Astrocyte (in vitro differentiated cells and primary cell): ENCODE results near the gene TMEM183A. TPM values are rescaled to one million over a fixed set of nuclear protein-coding genes. Genes with fewer than 3 reads are reported as not detected.

Experiments used
- DNase-seq: peaks from one replicate; pipeline ENCODE4 v3.0.0-alpha.2; 2010; ENCODE audit warnings: low read depth
- FAIRE-seq: peaks from 2 replicates; lab custom pipeline; 2011; peaks lifted over from hg19 to GRCh38; lab: Jason Lieb, UNC
- H2AFZ ChIP-seq: 2 replicates; pipeline ENCODE4 v1.6.0; 2012; ENCODE audit warnings: low read depth, low read length, inconsistent platforms
- H3K27ac ChIP-seq: 2 replicates; pipeline ENCODE4 v1.5.1; 2011; ENCODE audit warnings: low read depth, low read length, inconsistent platforms
- H3K27me3 ChIP-seq: 2 replicates; pipeline ENCODE4 v1.6.0; 2011; ENCODE audit warnings: low read length, inconsistent platforms; ENCODE audit not compliant: insufficient read depth
- H3K36me3 ChIP-seq: 2 replicates; pipeline ENCODE4 v1.5.1; 2011; ENCODE audit warnings: low read length, inconsistent platforms; ENCODE audit not compliant: insufficient read depth
- H3K4me1 ChIP-seq: 2 replicates; pipeline ENCODE4 v1.5.1; 2011; ENCODE audit warnings: low read length, inconsistent platforms; ENCODE audit not compliant: insufficient read depth
- H3K4me2 ChIP-seq: 2 replicates; pipeline ENCODE4 v1.6.0; 2012; ENCODE audit warnings: low read length, inconsistent platforms
- H3K4me3 ChIP-seq: 2 replicates; pipeline ENCODE4 v1.5.1; 2011; ENCODE audit warnings: low read depth, mild to moderate bottlenecking, low read length, inconsistent platforms; ENCODE audit not compliant: insufficient read depth
- H3K79me2 ChIP-seq: 2 replicates; pipeline ENCODE4 v1.6.0; 2012; ENCODE audit warnings: mild to moderate bottlenecking, low read length, inconsistent platforms; ENCODE audit not compliant: insufficient read depth
- H3K9ac ChIP-seq: 2 replicates; pipeline ENCODE4 v1.6.0; 2012; ENCODE audit warnings: mild to moderate bottlenecking, low read length, inconsistent platforms
- H3K9me3 ChIP-seq: 2 replicates; pipeline ENCODE4 v1.5.1; 2012; ENCODE audit warnings: low read depth, mild to moderate bottlenecking, low read length, inconsistent platforms; ENCODE audit not compliant: insufficient read depth
- H4K20me1 ChIP-seq: 2 replicates; pipeline ENCODE4 v1.6.0; 2012; ENCODE audit warnings: low read length, inconsistent platforms; ENCODE audit not compliant: insufficient read depth
- H3K27ac Mint-ChIP-seq: one replicate; pipeline ENCODE4 v1.8.0; 2021; ENCODE audit warnings: mild to moderate bottlenecking, mixed read lengths; ENCODE audit not compliant: unreplicated experiment
- H3K27me3 Mint-ChIP-seq: one replicate; pipeline ENCODE4 v1.8.0; 2021; ENCODE audit warnings: low read depth, mixed read lengths; ENCODE audit not compliant: unreplicated experiment
- H3K36me3 Mint-ChIP-seq: one replicate; pipeline ENCODE4 v1.8.0; 2021; ENCODE audit warnings: low read depth, mixed read lengths; ENCODE audit not compliant: unreplicated experiment
- H3K4me1 Mint-ChIP-seq: one replicate; pipeline ENCODE4 v1.8.0; 2021; ENCODE audit warnings: low read depth, mixed read lengths; ENCODE audit not compliant: unreplicated experiment
- H3K4me3 Mint-ChIP-seq: one replicate; pipeline ENCODE4 v1.8.0; 2021; ENCODE audit warnings: mild to moderate bottlenecking, moderate library complexity, mixed read lengths; ENCODE audit not compliant: unreplicated experiment
- H3K9me3 Mint-ChIP-seq: one replicate; pipeline ENCODE4 v1.8.0; 2021; ENCODE audit warnings: mild to moderate bottlenecking, mixed read lengths; ENCODE audit not compliant: unreplicated experiment
- CTCF ChIP-seq: IDR thresholded peaks from 2 replicates; pipeline ENCODE4 v1.5.1; 2011; ENCODE audit warnings: low read depth, mild to moderate bottlenecking, inconsistent platforms, low read length, moderate library complexity; ENCODE audit not compliant: insufficient read depth
- EZH2 ChIP-seq: IDR thresholded peaks from 2 replicates; pipeline ENCODE4 v1.6.1; 2012; ENCODE audit warnings: mild to moderate bottlenecking, low read length, inconsistent platforms; ENCODE audit not compliant: insufficient read depth
- total RNA-seq: library from RNA; stranded (reverse); gene quantifications from 2 replicates; pipeline ENCODE4 v1.2.1, GENCODE V29; 2021

TMEM183A gene
- total RNA-seq, 1 donor from 2014 or later: 68.6 TPM

- Mint-ChIP-seq H3K4me1 (no peaks in the 10 kb centered on the region), H3K27ac (no peak overlapping the region), H3K9me3 (no peaks in the 10 kb centered on the region), H3K4me3 (no peak overlapping the region), H3K36me3 (no peaks in the 10 kb centered on the region), H3K27me3 (peaks cover 19% of the 10 kb centered on the region)
- TF ChIP-seq CTCF (no peak), EZH2 (no peak)
- Histone ChIP-seq H3K36me3 (no peaks in the 10 kb centered on the region), H3K4me1 (no peaks in the 10 kb centered on the region), H3K79me2 (no peaks in the 10 kb centered on the region), H4K20me1 (no peaks in the 10 kb centered on the region), H3K27me3 (peaks cover 47% of the 10 kb centered on the region), H3K9me3 (no peaks in the 10 kb centered on the region), H3K4me3 (no peak overlapping the region), H3K27ac (no peak overlapping the region), H2AFZ (no peak overlapping the region), H3K9ac (no peak overlapping the region), H3K4me2 (no peak overlapping the region)
- no peak for FAIRE-seq
- no peak for DNase-seq
These were observed 32.3 kb upstream of the TMEM183A start for GRCh38 chr1:202974856-202975255.

- H3K27ac Mint-ChIP-seq: no peak overlapping the region
- H3K79me2 ChIP-seq: no peaks in the 10 kb centered on the region
- H3K9me3 ChIP-seq: no peaks in the 10 kb centered on the region
- H3K4me3 Mint-ChIP-seq: no peak overlapping the region
- H3K36me3 ChIP-seq: no peaks in the 10 kb centered on the region
- no peaks in the 10 kb centered on the region for H3K4me1 Mint-ChIP-seq
- no peak overlapping the region for H3K27ac ChIP-seq
- H3K9ac ChIP-seq: no peak overlapping the region
- H3K4me1 ChIP-seq: no peaks in the 10 kb centered on the region
- H4K20me1 ChIP-seq: no peaks in the 10 kb centered on the region
- FAIRE-seq: no peak
- TF ChIP-seq CTCF: no peak
- TF ChIP-seq EZH2: no peak
- no peak overlapping the region for H2AFZ ChIP-seq
- no peaks in the 10 kb centered on the region for H3K9me3 Mint-ChIP-seq
- no peak for DNase-seq
- H3K36me3 Mint-ChIP-seq: no peaks in the 10 kb centered on the region
- H3K27me3 ChIP-seq: peaks cover 47% of the 10 kb centered on the region
- no peak overlapping the region for H3K4me3 ChIP-seq
- H3K4me2 ChIP-seq: no peak overlapping the region
- H3K27me3 Mint-ChIP-seq: peaks cover 22% of the 10 kb centered on the region
These were observed 30.5 kb upstream of the TMEM183A start for GRCh38 chr1:202976633-202977032.

- H3K4me3 Mint-ChIP-seq: no peak overlapping the region
- Histone ChIP-seq H3K36me3 (no peaks in the 10 kb centered on the region), H3K79me2 (no peaks in the 10 kb centered on the region), H3K27me3 (peaks cover 36% of the 10 kb centered on the region), H4K20me1 (no peaks in the 10 kb centered on the region), H3K9ac (no peak overlapping the region), H2AFZ (no peak overlapping the region), H3K4me1 (no peaks in the 10 kb centered on the region), H3K4me3 (no peak overlapping the region), H3K4me2 (no peak overlapping the region), H3K27ac (no peak overlapping the region), H3K9me3 (no peaks in the 10 kb centered on the region)
- H3K27me3 Mint-ChIP-seq: peaks cover 17% of the 10 kb centered on the region
- no peaks in the 10 kb centered on the region for H3K9me3 Mint-ChIP-seq
- no peak for TF ChIP-seq EZH2
- TF ChIP-seq CTCF: no peak
- H3K27ac Mint-ChIP-seq: no peak overlapping the region
- FAIRE-seq (no peak), DNase-seq (no peak)
- H3K36me3 Mint-ChIP-seq: no peaks in the 10 kb centered on the region
- no peaks in the 10 kb centered on the region for H3K4me1 Mint-ChIP-seq
These were observed 27.7 kb upstream of the TMEM183A start for GRCh38 chr1:202979459-202979858.
